ENCODE results near the gene STOML3.

STOML3 gene, protein sequence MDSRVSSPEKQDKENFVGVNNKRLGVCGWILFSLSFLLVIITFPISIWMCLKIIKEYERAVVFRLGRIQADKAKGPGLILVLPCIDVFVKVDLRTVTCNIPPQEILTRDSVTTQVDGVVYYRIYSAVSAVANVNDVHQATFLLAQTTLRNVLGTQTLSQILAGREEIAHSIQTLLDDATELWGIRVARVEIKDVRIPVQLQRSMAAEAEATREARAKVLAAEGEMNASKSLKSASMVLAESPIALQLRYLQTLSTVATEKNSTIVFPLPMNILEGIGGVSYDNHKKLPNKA

GRCh38 chr13:38990693-38991092 is at the start of gene STOML3:
Gene STOML3, minus strand, starts transcription at chr13:38990831. Its CDS starts 110 bp downstream, at chr13:38990721.
- H3K4me1 Mint-ChIP-seq: no peaks in the 10 kb centered on the region
- ATAC-seq: no peak
- no peak within 1 kb of the TSS for H3K27ac Mint-ChIP-seq
- no peaks in the 10 kb centered on the region for H3K27me3 Mint-ChIP-seq
- H3K4me3 Mint-ChIP-seq: no peak within 1 kb of the TSS
- H3K9me3 Mint-ChIP-seq: no peaks in the 10 kb centered on the region
- H3K36me3 Mint-ChIP-seq: no peaks in the 10 kb centered on the region

GRCh38 chr13:39040206-39040605 is 49.6 kb upstream of the STOML3 start:
- no peaks in the 10 kb centered on the region for H3K9me3 Mint-ChIP-seq
- H3K4me3 Mint-ChIP-seq: no peak overlapping the region
- H3K4me1 Mint-ChIP-seq: peaks cover 37% of the 10 kb centered on the region
- H3K27ac Mint-ChIP-seq: no peak overlapping the region
- peaks cover 35% of the 10 kb centered on the region for H3K36me3 Mint-ChIP-seq
- no peaks in the 10 kb centered on the region for H3K27me3 Mint-ChIP-seq
- ATAC-seq: no peak

DNA sequence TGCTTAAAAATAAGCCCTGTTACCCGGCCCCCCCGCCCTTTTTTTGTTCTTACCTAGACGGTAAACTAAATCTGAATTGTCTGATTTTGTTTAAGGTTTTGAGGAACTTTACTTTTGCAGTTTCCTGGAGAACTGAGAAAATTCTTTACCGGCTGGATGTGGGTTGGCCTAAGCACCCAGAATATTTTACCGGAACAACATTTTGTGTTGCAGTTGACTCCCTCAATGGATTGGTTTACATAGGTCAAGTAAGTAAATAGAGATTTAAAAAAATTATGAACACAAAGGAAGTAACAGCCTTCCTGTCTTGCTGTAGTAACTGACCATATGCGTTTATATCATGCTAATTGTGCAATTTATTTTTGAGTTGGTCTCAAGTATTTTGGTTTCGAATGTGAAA is 48.4 kb upstream of the STOML3 start:
- peaks cover 42% of the 10 kb centered on the region for H3K4me1 Mint-ChIP-seq
- no peak for ATAC-seq
- H3K9me3 Mint-ChIP-seq: no peaks in the 10 kb centered on the region
- peak overlapping the region; percentile 93 for H3K4me3 Mint-ChIP-seq
- H3K27ac Mint-ChIP-seq: peak overlapping the region; percentile 99
- peaks cover 25% of the 10 kb centered on the region for H3K36me3 Mint-ChIP-seq
- H3K27me3 Mint-ChIP-seq: no peaks in the 10 kb centered on the region

- peaks cover 20% of the 10 kb centered on the region for H3K36me3 Mint-ChIP-seq
- peak overlapping the region; percentile 99 for H3K27ac Mint-ChIP-seq
- peak overlapping the region; percentile 93 for H3K4me3 Mint-ChIP-seq
- no peaks in the 10 kb centered on the region for H3K27me3 Mint-ChIP-seq
- peaks cover 45% of the 10 kb centered on the region for H3K4me1 Mint-ChIP-seq
- no peaks in the 10 kb centered on the region for H3K9me3 Mint-ChIP-seq
- ATAC-seq: peak; percentile 76
Measured at GRCh38 chr13:39038569-39039030, 48.0 kb upstream of the STOML3 start.

DNA sequence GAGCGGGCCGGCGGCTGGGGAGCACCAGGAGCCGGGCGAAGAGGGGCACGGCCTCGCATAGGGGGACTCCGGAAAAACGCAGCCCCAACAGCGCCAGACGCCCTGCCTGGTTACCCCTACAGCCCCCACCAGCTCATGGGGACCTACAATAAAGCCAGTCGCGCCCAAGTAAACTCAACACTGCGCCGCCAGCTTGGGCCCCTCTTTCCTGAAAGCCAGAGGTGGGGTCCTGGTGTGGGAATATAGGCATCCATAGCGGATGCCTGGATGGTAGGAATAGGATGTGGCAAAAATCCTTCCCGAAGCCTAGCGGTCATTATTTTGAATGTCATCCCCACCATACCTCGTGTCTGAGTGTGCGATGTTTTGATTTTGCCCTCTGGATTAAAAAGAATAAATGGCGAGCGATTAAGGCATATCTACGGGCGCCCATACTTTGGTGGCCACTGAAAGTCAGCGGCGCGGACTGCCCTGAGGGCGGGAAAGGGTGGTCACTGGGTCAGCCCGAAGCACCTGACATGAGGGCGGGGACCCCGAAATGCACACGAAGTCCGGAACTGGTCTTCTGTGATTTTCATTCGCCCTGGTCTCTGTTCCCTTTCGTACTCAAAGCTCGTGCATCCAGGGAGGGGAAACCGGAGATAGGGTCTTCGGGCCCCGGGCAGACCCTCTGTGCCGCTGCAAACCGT is 47.4 kb upstream of the STOML3 start, which contains the start of the genes NHLRC3 and PROSER1:
Gene NHLRC3, plus strand, starts transcription at position 577 of the 689 bp plus-strand sequence. CDS start 184 bp downstream, outside the sequence.
Gene PROSER1, minus strand, starts transcription at position 210 of the 689 bp plus-strand sequence. CDS start 847 bp downstream, outside the sequence.
- peaks cover 17% of the 10 kb centered on the region for H3K36me3 Mint-ChIP-seq
- peak within 1 kb of the TSS; percentile 93 for H3K4me3 Mint-ChIP-seq
- ATAC-seq: peak; percentile 93
- H3K9me3 Mint-ChIP-seq: no peaks in the 10 kb centered on the region
- H3K27ac Mint-ChIP-seq: peak within 1 kb of the TSS; percentile 99
- peaks cover 45% of the 10 kb centered on the region for H3K4me1 Mint-ChIP-seq
- H3K27me3 Mint-ChIP-seq: no peaks in the 10 kb centered on the region

DNA sequence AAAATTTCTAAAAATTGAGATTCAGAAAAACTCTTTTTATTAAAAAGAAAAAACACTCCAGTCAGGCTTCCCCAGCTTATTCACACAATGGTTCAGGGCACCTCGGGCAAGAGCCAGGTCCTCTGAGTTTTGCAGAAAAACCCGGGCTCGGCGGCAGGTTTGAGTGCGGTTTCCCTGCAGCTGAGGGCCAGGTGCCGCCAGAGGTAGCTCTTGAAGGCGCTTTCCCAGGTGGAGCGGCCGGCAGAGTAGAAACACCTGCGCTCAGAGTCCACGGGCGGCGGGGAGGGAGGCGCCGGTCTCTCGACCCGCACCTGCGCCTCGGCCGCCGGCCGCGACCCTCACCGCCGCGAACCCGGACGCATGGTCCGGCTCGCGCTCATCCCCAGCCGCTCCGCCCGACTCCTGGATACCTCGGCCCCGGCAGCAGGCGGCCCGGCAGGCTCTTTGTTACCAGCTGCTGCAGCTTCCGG is 46.8 kb upstream of the STOML3 start:
- H3K27me3 Mint-ChIP-seq: no peaks in the 10 kb centered on the region
- H3K36me3 Mint-ChIP-seq: peaks cover 12% of the 10 kb centered on the region
- H3K4me3 Mint-ChIP-seq: peak overlapping the region; percentile 93
- no peaks in the 10 kb centered on the region for H3K9me3 Mint-ChIP-seq
- ATAC-seq: peak; percentile 18
- H3K4me1 Mint-ChIP-seq: peaks cover 45% of the 10 kb centered on the region
- H3K27ac Mint-ChIP-seq: peak overlapping the region; percentile 99

DNA sequence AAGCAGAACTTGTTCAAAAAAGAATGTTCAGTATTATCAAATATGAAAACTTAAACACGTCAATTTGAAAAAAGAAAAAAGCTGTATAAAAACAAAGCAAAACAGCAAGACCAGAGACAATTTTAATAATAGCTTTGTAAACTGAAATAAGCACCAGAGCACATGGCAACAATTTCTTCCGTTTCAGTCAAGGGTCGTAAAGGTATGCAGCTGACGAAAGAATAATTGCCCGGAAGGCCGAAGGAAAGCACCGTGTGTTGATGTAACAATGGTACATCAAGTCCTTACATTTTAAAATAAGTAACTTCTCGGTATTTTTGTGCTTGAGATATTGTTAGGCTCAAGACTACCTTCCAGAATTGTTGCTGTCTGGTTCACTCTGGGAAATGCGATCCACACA is 45.6 kb upstream of the STOML3 start:
- no peak for ATAC-seq
- H3K4me3 Mint-ChIP-seq: peak overlapping the region; percentile 93
- peak overlapping the region; percentile 99 for H3K27ac Mint-ChIP-seq
- peaks cover 5% of the 10 kb centered on the region for H3K36me3 Mint-ChIP-seq
- H3K27me3 Mint-ChIP-seq: no peaks in the 10 kb centered on the region
- peaks cover 55% of the 10 kb centered on the region for H3K4me1 Mint-ChIP-seq
- H3K9me3 Mint-ChIP-seq: no peaks in the 10 kb centered on the region

- H3K27ac Mint-ChIP-seq: peak overlapping the region; percentile 99
- H3K36me3 Mint-ChIP-seq: peaks cover 2% of the 10 kb centered on the region
- H3K27me3 Mint-ChIP-seq: no peaks in the 10 kb centered on the region
- H3K4me1 Mint-ChIP-seq: peaks cover 51% of the 10 kb centered on the region
- H3K9me3 Mint-ChIP-seq: no peaks in the 10 kb centered on the region
- no peak for ATAC-seq
- H3K4me3 Mint-ChIP-seq: peak overlapping the region; percentile 93
Measured at GRCh38 chr13:39035799-39036198, 45.2 kb upstream of the STOML3 start.

GRCh38 chr13:39035204-39035603 is 44.6 kb upstream of the STOML3 start:
- H3K4me1 Mint-ChIP-seq: peaks cover 49% of the 10 kb centered on the region
- peak overlapping the region; percentile 93 for H3K4me3 Mint-ChIP-seq
- H3K27ac Mint-ChIP-seq: no peak overlapping the region
- H3K36me3 Mint-ChIP-seq: no peaks in the 10 kb centered on the region
- ATAC-seq: no peak
- H3K9me3 Mint-ChIP-seq: no peaks in the 10 kb centered on the region
- H3K27me3 Mint-ChIP-seq: no peaks in the 10 kb centered on the region

DNA sequence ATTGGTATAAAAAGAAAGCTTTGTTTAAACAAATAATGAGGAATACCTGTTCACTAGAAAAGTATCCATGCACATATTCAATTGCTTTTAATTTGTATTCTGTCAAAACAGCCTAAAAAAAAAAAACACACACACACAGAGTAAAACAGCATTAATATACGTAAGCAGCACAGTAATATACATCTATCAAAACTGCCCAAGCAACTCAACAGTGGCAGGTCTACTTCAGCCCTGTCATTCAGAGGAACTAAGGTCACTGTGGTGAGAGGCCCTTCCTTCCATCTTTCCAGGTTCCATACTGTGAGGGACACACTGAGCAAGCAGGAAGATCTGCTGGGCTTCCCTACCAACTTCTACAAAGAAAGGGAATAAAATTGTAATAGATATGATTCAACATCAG is 43.5 kb upstream of the STOML3 start:
- peaks cover 49% of the 10 kb centered on the region for H3K4me1 Mint-ChIP-seq
- no peaks in the 10 kb centered on the region for H3K9me3 Mint-ChIP-seq
- no peaks in the 10 kb centered on the region for H3K27me3 Mint-ChIP-seq
- no peak overlapping the region for H3K27ac Mint-ChIP-seq
- H3K4me3 Mint-ChIP-seq: no peak overlapping the region
- no peaks in the 10 kb centered on the region for H3K36me3 Mint-ChIP-seq
- ATAC-seq: no peak

DNA sequence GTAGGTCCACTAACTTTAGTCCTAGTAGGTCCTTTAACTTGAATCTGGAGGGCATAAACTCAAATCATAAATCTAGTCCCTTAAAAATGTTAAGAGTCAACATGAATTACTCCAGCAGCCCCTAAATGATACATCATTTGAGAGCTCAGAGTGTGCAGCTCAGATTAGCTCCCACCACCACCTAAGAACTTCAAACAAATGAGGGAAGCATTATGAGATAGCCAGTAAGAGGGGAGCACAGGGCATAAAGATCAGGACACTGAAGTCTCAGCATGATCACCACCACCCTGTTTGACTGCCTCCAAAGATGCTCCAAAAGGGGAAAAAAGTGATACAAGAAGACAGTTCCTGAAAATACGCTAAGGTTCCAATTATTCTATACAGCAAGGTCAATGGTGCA is 41.5 kb upstream of the STOML3 start:
- no peaks in the 10 kb centered on the region for H3K9me3 Mint-ChIP-seq
- H3K27ac Mint-ChIP-seq: no peak overlapping the region
- peaks cover 43% of the 10 kb centered on the region for H3K4me1 Mint-ChIP-seq
- peaks cover 7% of the 10 kb centered on the region for H3K36me3 Mint-ChIP-seq
- ATAC-seq: no peak
- H3K4me3 Mint-ChIP-seq: no peak overlapping the region
- H3K27me3 Mint-ChIP-seq: no peaks in the 10 kb centered on the region

DNA sequence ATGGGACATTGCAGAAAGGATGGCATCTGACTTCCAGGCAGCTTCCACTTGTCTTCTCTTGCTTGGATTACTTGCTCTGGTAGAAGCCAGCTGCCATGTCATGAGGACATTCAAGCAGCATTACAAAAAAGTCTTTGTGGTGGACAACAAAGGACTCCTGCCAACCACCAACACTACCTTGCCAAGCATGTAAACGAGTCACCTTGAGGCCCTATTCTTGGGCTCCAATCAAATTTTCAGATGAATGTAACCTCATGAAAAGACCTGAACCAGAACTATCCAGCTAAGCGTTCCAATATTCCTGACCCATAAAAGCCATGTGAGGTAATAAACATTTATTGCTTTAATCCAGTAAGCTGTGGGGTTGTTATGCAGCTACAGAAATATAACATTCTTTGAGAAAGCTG is 34.8 kb upstream of the STOML3 start:
- no peak overlapping the region for H3K4me3 Mint-ChIP-seq
- H3K9me3 Mint-ChIP-seq: no peaks in the 10 kb centered on the region
- H3K27me3 Mint-ChIP-seq: no peaks in the 10 kb centered on the region
- no peak overlapping the region for H3K27ac Mint-ChIP-seq
- H3K36me3 Mint-ChIP-seq: peaks cover 54% of the 10 kb centered on the region
- no peaks in the 10 kb centered on the region for H3K4me1 Mint-ChIP-seq
- ATAC-seq: no peak

GRCh38 chr13:39023761-39024160 is 33.1 kb upstream of the STOML3 start:
- Mint-ChIP-seq H3K4me3 (no peak overlapping the region), H3K27ac (no peak overlapping the region), H3K4me1 (no peaks in the 10 kb centered on the region), H3K9me3 (no peaks in the 10 kb centered on the region), H3K27me3 (no peaks in the 10 kb centered on the region), H3K36me3 (peaks cover 64% of the 10 kb centered on the region)
- no peak for ATAC-seq

DNA sequence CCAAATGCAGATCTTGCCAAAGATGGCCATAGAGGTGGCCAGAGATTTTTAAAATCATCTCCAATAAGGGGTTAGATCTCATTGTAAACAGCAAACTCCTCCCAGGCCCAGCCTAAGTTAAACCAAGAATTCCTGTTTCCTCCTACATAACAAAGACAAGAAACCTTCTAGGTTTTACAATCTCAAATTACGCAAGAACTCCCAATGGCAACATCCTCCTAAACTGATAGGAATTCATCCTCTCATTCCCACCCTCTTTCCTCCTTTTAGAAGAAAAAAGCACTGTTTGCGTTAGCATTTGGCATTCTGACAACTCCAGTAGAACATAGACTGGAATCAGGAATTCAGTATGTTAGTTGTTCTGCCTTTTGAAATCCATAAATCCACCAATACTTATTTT is 32.7 kb upstream of the STOML3 start:
- Mint-ChIP-seq H3K36me3 (peaks cover 68% of the 10 kb centered on the region), H3K4me1 (no peaks in the 10 kb centered on the region), H3K27me3 (no peaks in the 10 kb centered on the region), H3K9me3 (no peaks in the 10 kb centered on the region), H3K4me3 (no peak overlapping the region), H3K27ac (no peak overlapping the region)
- ATAC-seq: no peak

DNA sequence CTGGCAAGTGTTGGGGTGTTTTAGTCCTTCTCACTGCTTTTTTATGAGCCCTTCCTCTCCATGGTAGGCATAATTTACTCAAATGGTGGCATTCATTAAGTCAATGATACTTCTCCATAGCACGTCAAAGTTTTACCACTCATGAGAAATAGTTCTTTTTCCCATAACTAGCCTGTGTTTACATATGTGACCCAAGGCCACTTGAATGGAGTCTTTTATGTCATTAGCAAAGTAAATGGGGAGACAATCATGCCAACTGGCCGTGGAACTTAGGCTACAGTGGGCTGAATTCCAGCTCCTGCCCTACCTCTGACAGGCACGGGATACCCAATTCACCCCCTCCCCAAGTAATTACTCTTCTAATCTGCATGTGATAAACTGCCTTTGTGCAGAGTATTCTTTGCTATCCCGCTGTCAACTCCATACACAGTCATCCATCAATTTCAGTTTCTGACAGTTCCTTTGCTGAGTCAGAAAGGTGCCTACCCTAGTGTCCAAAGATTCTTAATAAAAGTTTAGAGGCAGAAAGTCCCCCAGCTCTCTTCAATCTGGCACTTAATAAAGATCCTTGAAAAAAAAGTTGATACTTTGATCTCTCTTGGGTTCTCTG is 30.3 kb upstream of the STOML3 start:
- Mint-ChIP-seq H3K36me3 (peaks cover 57% of the 10 kb centered on the region), H3K27me3 (no peaks in the 10 kb centered on the region), H3K4me1 (no peaks in the 10 kb centered on the region), H3K4me3 (no peak overlapping the region), H3K27ac (no peak overlapping the region), H3K9me3 (no peaks in the 10 kb centered on the region)
- no peak for ATAC-seq

Measured in stimulated activated memory B cell treated with anti-CD40 and anti-IgM and Interleukin-4, amounts not matched to agents 10 μg/mL and 1 μg/mL and 100 μg/mL, for 72 hours (primary cell).